HG02885 (cell line): ENCODE data around the gene WDR44.
"Not testable (repeated sequence)": the region's sequence is repeated elsewhere in the genome, so short reads cannot be mapped to it uniquely, and the experiment has no call there.

ENCODE experiments used
- ATAC-seq: cut with Tn5 transposase; IDR thresholded peaks from one replicate; pipeline ENCODE4 v1.9.1; 2021; ENCODE audit warnings: mild to moderate bottlenecking; ENCODE audit not compliant: unreplicated experiment, poor library complexity

WDR44 gene

GRCh38 chrX:118474586-118474985, 128.7 kb downstream of the WDR44 start:
- ATAC-seq = no peak

GRCh38 chrX:118475903-118476302, 130.0 kb downstream of the WDR44 start:
- no peak for ATAC-seq

- ATAC-seq = no peak
Measured at GRCh38 chrX:118480172-118480571, 134.3 kb downstream of the WDR44 start.

- not testable (repeated sequence) for ATAC-seq
Measured at GRCh38 chrX:118482384-118482783, 136.5 kb downstream of the WDR44 start.

GRCh38 chrX:118484216-118484903, 138.5 kb downstream of the WDR44 start:
- no peak for ATAC-seq

- not testable (repeated sequence) for ATAC-seq
Measured at GRCh38 chrX:118486693-118487092, 140.8 kb downstream of the WDR44 start.

GRCh38 chrX:118493016-118493415, 147.1 kb downstream of the WDR44 start:
- ATAC-seq = no peak

GRCh38 chrX:118493653-118494297, 147.9 kb downstream of the WDR44 start:
- no peak for ATAC-seq

- peak; percentile 68 for ATAC-seq
Measured at GRCh38 chrX:118495061-118495921, 149.4 kb downstream of the WDR44 start, which contains the start of gene DOCK11. Gene DOCK11 (plus strand): TSS chrX:118495815. CDS start chrX:118495972, 157 bp downstream.

GRCh38 chrX:118495958-118496762, 150.3 kb downstream of the WDR44 start:
- peak; percentile 59 for ATAC-seq

GRCh38 chrX:118496763-118497079, 150.8 kb downstream of the WDR44 start:
- ATAC-seq = no peak

GRCh38 chrX:118497180-118497818, 151.4 kb downstream of the WDR44 start:
- no peak for ATAC-seq

GRCh38 chrX:118498351-118498750, 152.4 kb downstream of the WDR44 start:
- ATAC-seq = no peak

GRCh38 chrX:118498755-118499154, 152.8 kb downstream of the WDR44 start:
- ATAC-seq = no peak

GRCh38 chrX:118499295-118499694, 153.4 kb downstream of the WDR44 start:
- ATAC-seq = no peak
